HG03460 (cell line): ENCODE measurements around the gene RPL31.
A peak's percentile ranks its signal among the peaks of the same experiment; 100 is the strongest.

Experiments used
- ATAC-seq: cut with Tn5 transposase; IDR thresholded peaks from one replicate; pipeline ENCODE4 v1.9.1; 2021; ENCODE audit not compliant: unreplicated experiment

RPL31 gene

DNA sequence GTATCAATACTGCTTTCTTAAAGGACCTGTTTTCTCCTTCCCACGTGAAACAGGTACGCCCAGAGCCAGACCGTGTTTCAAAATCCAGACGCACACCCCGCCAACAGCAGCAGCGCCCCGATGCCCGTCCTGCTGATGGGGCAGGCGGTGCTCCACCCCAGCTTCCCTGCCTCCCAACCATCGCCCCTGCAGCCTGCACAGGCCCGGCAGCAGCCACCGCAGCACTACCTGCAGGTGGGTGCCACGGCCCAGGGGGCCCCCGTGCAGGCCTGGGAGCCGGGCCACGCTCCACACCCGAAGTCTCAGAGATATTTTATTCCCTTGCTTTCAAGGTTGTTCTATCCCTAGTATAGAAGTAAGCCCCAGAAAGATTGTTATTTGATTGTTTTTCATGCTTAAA is 8.8 kb upstream of the RPL31 start:
- no peak for ATAC-seq

- no peak for ATAC-seq
Observed at GRCh38 chr2:100995309-100996075, 6.6 kb upstream of the RPL31 start.

DNA sequence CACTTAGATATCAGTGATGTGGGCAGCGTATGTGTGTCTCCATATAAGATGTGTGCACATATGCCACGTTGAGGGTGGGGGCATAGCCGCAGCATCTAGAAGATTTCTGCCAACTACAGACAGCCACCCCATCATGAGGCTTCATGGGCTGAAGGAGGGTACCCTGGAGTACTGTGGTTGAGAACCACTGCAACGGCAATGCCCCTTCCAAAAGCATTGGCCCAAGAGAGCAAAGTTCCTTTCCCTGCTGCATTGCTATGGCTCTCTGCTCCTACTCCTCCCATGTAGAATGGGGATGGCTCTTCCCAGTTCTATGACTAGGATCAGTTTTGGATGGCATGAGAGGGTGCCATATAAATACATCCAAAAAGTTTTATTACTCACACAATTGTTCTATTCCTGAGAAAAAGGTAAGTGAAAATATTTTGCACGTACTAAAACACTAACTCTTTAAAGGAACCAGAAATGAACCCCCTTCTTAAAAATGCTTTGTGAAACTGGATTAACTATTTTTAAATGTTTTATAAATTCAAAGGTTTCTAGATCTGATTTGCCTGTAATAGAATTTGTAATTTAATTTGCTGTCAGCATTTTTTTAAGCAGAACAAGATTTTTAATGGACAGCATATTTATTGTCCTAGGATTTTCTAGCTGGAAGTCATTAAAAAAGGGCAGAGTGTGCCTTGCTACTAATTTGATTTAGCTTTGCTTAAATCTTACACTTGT is 4.4 kb upstream of the RPL31 start:
- ATAC-seq: no peak

DNA sequence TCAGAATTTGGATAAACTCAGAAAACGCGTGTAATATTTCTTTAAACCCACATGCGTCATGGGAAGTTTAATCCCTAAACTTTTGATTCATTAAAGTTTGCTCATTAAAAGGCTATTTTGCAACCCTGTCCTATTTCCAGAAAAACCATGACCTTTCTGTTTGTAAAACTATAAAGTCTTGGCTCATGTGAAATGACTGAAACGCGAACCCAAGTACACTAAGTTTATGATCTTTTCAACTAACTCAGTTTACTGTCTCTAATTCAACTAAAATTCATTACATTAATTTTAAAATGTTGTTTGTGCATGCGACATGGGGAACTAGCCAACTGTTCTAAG is 3.9 kb upstream of the RPL31 start:
- ATAC-seq: no peak

DNA sequence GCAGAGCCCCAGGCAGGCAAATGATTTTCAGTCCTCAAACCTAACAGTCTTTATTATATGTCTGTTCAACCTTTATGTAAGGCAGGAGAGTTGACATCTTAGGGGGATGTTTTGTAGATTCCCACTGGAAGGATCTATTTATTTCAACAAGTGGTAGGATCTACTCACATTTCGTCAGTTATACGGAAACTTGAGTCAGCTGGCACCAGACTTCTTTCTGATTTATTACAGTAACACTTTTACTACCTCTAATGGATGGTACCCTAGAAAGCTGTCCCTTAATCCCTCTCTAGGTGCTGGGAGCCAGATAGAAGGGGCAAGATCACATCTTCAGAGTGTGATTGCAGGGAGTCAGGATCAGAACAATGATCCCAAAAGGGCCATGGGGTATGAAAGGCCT is 2.1 kb upstream of the RPL31 start:
- ATAC-seq: no peak

DNA sequence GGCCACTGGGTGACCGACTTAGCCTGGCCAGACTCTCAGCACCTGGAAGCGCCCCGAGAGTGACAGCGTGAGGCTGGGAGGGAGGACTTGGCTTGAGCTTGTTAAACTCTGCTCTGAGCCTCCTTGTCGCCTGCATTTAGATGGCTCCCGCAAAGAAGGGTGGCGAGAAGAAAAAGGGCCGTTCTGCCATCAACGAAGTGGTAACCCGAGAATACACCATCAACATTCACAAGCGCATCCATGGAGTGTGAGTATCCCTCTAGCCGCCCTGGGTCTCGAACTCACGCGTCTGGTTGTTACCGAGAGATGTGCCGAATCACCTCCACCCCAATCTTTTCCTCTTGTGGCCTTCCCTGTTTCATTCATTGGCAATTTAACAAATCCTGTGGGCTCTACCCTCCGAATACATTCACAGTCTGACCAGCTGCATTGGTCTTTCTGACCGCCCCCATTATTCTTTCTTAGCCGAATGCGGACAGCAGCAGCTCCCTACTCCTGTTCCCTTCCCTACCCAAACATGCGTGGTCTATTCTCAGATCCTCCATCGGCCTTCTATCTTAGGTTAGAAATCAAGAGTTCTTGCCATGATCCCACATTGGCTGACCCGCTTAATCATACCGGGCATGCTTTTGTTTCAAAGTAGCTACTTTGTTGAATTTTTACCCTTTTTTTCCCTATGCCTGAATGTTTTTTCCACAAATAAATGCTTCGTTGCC is 631 bp downstream of the RPL31 start:
- no peak for ATAC-seq

DNA sequence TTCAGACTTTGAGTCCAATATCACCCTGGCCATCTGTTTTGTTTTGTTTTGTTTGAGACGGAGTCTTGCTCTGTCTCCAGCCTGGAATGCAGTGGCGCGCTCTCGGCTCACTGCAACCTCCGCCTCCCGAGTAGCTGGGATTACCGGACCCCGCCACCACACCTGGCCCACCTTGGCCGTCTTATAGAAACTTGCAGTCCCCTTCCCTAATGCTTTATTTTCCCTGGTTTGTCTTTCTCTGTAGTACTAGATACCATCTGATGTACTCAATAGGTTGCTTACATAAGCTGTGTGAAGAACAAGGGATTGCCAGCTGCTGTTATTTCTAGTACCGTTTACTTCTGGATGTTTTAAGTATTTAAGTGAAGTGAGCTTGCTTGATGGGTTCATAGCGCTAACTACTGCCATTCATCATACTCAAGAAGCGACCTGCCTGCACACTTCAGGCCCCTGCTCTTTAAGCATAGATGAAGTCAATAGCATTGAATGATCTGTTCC is 1.2 kb downstream of the RPL31 start:
- no peak for ATAC-seq

- no peak for ATAC-seq
Observed at GRCh38 chr2:101004620-101005325, 2.7 kb downstream of the RPL31 start.

DNA sequence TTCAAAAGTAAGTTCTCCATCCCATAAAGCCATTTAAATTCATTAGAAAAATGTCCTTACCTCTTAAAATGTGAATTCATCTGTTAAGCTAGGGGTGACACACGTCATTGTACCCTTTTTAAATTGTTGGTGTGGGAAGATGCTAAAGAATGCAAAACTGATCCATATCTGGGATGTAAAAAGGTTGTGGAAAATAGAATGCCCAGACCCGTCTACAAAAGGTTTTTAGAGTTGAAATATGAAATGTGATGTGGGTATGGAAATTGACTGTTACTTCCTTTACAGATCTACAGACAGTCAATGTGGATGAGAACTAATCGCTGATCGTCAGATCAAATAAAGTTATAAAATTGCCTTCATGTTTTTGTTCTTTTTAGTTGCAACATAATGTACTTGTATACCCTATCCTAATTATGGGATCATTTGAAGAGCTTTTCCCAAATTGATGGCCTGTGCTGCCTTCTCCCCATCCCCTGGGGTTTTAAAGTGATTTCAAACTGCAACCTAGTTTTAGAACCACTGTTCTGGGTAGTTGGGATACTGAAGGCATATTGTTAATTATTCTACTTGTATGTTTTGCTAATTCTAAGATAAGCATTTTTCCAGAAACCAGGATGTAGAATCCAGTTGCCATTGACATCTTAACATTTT is 4.1 kb downstream of the RPL31 start:
- ATAC-seq: no peak

- ATAC-seq: no peak
Observed at GRCh38 chr2:101007415-101008345, 5.6 kb downstream of the RPL31 start.

DNA sequence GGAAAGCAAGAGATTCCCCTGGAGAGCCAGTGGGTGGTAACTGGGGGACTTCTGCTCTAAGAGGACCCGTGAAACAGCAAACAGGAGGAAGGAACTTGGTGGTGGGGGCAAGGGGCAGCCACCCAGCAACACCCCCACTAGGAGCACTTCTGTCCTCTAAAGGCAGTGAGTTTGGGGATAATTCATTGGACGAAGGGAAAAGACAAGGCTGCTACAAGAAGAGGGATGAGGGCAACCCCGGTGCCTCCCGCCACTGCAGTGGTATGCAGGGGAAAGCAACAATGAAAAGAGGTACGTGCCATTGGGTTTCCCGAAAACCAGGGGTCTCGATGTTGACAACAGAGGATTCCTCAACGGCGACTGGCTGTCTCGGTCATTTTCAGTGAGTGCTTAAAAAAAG is 9.1 kb downstream of the RPL31 start:
- no peak for ATAC-seq

- ATAC-seq: peak; percentile 88
Observed at GRCh38 chr2:101012054-101012705, 10.1 kb downstream of the RPL31 start.

GRCh38 chr2:101012706-101013181 is 10.7 kb downstream of the RPL31 start:
- ATAC-seq: no peak

DNA sequence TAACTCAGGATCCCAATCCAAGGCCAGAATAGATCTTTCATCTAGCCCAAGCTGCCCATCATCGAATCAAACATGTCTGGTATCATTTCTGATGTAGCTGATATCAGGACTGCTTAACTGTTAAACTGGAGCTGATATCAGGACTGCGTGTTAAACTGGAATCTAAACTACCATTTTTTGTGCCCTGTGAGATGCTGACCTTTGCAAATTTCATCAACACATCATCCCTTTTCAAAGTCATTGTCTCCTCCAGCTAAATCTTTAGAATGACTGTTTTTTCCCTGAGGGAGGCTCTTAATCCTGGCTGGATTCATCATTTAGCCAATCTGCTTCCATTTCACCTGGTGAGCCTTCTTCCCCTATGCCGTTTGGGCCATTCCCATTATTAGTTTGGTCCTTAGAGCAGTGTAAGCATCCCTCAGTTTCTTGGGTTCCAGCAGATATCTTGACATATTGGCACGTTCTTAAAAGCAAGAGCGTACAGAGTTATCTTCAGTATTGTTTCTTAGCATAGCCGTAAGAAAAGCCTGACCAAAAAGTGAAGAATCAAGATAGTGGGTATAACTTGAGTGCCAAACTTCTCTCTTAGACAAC is 12.3 kb downstream of the RPL31 start:
- ATAC-seq: no peak

- ATAC-seq: no peak
Observed at GRCh38 chr2:101017371-101017770, 15.3 kb downstream of the RPL31 start.

DNA sequence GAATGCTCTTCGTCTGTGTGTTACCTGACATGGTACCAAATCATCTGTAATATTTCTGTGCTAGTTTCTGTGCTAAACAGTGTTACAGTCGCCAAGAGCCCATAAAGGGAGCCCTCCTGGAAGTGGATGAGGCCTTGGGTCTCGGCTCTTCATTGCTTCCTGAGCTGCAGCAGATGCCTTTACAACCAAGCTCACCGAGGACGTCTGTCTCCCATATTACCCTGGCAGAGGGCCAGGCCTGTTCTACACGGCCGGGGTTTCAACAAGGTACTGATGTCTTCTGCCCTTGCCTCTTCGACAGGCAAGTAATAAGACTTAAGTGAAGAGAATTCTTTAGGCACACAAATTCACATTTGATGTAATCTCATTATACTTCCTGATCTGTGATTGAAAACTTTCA is 16.8 kb downstream of the RPL31 start:
- ATAC-seq: no peak

GRCh38 chr2:101022221-101022620 is 20.1 kb downstream of the RPL31 start:
- ATAC-seq: no peak

DNA sequence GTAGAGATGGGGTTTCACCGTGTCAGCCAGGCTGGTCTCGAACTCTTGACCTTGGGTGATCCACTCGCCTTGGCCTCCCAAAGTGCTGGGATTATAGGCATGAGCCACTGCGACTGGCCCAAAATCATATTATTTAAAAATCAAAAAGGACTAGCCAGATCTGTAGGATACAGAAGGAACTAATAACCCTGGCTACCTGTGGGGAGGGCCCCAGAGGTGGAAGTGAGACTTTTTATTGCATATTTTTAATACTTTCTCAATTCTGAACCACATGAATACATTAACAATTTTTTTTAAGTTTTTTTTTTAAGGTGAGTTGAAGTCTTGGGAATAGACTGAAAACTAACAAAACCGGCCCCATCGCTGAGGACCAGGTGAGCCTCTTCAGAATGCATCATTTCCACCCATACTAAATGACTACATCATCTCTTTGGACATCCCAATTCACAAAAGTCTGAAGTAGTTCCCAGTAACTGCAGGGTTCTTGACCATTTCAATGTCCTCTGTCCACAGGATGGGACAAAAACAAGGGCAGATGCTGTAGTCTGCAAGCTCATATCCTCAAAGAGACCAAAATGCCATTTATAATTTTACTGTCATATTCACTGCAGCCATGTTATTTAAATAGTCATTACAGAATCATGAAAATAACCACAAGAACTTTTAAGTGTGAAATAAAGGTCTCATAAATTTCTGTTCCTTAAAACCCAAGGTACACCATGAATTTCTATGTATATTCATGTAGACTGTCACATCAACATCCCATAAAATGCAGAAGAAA is 21.4 kb downstream of the RPL31 start:
- ATAC-seq: no peak
